ENCODE data around the gene AKT3.

GRCh38 chr1:243471026-243471685 is 378.9 kb downstream of the AKT3 start:
- TF ChIP-seq EZH2 (IDR thresholded peaks at IDR 0.05; ENCODE audit: low read length) = no peak
- TF ChIP-seq, protein P1, sequence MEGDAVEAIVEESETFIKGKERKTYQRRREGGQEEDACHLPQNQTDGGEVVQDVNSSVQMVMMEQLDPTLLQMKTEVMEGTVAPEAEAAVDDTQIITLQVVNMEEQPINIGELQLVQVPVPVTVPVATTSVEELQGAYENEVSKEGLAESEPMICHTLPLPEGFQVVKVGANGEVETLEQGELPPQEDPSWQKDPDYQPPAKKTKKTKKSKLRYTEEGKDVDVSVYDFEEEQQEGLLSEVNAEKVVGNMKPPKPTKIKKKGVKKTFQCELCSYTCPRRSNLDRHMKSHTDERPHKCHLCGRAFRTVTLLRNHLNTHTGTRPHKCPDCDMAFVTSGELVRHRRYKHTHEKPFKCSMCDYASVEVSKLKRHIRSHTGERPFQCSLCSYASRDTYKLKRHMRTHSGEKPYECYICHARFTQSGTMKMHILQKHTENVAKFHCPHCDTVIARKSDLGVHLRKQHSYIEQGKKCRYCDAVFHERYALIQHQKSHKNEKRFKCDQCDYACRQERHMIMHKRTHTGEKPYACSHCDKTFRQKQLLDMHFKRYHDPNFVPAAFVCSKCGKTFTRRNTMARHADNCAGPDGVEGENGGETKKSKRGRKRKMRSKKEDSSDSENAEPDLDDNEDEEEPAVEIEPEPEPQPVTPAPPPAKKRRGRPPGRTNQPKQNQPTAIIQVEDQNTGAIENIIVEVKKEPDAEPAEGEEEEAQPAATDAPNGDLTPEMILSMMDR (optimal IDR thresholded peaks at IDR 0.05 in 1 of 3, IDR thresholded peaks at IDR 0.05 in 1 of 3, conservative IDR thresholded peaks at IDR 0.05 in 1 of 3; ENCODE audit: extremely low read depth in 1 of 3, insufficient read depth in 2 of 3, low read length in 3 of 3) = no peak
